NCI-H526 treated with DMSO at 0.1 percent for 48 hours (cell line): ENCODE measurements around the gene SCARB1.
A peak's percentile ranks its signal among the peaks of the same experiment; 100 is the strongest.
"Not testable (repeated sequence)": the region's sequence is repeated elsewhere in the genome, so short reads cannot be mapped to it uniquely, and the experiment has no call there.

Source experiments
- DNase-seq: peaks from one replicate; lab custom pipeline; 2025; lab: John Stamatoyannopoulos, UW

Gene SCARB1, protein sequence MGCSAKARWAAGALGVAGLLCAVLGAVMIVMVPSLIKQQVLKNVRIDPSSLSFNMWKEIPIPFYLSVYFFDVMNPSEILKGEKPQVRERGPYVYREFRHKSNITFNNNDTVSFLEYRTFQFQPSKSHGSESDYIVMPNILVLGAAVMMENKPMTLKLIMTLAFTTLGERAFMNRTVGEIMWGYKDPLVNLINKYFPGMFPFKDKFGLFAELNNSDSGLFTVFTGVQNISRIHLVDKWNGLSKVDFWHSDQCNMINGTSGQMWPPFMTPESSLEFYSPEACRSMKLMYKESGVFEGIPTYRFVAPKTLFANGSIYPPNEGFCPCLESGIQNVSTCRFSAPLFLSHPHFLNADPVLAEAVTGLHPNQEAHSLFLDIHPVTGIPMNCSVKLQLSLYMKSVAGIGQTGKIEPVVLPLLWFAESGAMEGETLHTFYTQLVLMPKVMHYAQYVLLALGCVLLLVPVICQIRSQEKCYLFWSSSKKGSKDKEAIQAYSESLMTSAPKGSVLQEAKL

GRCh38 chr12:124863416-124864325, at the start of gene SCARB1:
Gene SCARB1 (minus strand): TSS chr12:124863864. CDS start chr12:124863720, 144 bp downstream.
- peak; percentile 42 for DNase-seq

- not testable (repeated sequence) for DNase-seq
Measured at GRCh38 chr12:124912529-124913287, 49.0 kb upstream of the SCARB1 start.

- not testable (repeated sequence) for DNase-seq
Measured at GRCh38 chr12:124911521-124911920, 47.9 kb upstream of the SCARB1 start.

DNA sequence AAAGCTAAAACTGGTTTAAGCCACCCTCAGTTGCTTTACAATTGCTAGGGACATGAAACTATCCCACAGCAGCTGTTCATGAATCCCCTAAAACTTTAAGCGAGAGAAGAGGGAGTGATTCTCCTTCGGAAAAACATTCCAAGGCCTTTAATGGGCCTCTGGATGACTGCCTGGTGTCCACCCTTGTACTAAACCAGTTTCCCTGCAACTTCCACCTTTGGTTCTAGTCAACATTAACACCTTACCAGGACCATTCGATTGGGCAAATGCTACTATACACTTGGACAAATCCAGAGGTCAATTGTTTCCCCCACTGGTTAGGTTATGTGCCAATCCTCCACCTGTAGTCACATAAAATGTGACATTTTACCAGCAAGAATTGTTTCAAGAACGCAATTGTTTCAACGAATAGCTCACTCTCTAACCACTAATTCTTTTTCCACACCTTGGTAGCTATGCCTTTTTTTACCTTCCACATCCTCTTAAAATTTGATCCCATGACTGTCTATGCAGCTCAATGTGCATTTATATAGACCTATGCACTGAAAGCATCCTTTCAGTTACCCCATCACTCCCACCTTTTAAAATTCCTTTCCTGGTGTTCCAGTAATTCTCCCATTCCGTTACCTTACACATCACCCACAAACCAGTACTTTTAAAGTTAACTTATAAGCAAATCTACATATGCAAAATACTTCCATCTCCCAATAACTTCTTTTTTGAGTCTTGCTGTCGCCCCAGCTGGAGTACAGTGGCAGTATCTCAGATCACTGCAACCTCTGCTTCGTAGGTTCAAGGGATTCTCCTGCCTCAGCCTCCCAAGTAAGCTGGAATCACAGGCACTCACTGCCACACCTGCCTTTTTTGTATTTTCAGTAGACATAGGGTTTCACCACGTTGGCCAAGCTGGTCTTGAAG, 47.2 kb upstream of the SCARB1 start:
- DNase-seq: no peak

- DNase-seq: no peak
Measured at GRCh38 chr12:124909831-124910560, 46.3 kb upstream of the SCARB1 start.

GRCh38 chr12:124906606-124907261, 43.1 kb upstream of the SCARB1 start:
- DNase-seq: no peak

GRCh38 chr12:124904306-124905098, 40.8 kb upstream of the SCARB1 start:
- DNase-seq: no peak

- DNase-seq: no peak
Measured at GRCh38 chr12:124902916-124903315, 39.3 kb upstream of the SCARB1 start.

DNA sequence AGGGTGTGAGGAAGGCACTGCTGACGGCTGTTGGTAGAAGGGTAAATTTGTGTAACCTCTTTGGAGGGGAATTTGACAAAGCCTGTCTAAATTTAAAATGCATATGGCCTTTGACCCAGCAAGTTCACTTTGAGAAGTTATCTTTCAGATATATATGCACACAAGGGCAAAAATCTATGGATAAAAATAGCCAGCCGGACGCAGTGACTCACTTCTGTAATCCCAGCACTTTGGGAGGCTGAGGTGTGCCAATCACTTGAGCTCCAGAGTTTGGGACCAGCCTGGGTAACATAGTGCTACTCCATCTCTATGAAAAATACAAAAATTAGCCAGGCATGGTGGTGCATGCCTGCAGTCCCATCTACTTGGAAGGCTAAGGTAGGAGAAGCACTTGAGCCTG, 37.3 kb upstream of the SCARB1 start:
- no peak for DNase-seq

GRCh38 chr12:124900345-124900795, 36.7 kb upstream of the SCARB1 start:
- DNase-seq: not testable (repeated sequence)

- DNase-seq: no peak
Measured at GRCh38 chr12:124898923-124899294, 35.2 kb upstream of the SCARB1 start.

DNA sequence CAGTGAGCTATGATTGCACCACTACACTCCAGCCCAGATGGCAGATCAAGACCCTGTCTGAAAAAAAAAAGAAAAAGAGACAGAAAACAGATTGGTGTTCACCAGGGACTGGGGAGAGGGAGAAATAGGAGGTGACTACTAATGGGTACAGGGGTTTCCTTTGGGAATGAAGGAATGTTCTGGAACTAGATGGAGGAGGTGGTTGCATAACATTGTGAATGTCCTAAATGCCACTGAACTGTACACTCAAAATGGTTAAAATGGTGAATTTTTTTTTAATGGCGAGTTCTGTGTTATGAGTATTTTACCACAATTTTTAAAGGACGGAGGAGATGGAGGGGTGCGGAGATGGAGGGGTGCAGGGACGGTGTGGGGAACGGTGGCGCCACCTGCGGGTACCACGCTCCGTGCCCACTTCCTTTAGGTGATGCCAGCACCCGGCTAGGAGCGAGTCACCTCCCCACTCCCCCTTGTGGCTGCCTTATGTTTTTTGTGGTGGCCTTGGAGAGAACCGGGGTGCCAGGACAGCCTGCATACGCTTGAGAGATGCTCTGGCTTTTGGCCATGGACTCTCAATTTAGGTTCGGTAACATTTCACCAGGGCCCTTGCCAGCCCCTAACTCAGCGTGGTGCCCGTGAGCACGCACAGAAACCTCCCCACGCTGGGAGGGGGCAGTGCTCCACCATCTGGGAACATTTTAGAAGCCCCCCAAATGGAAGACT, 34.7 kb upstream of the SCARB1 start:
- DNase-seq: no peak

- no peak for DNase-seq
Measured at GRCh38 chr12:124896461-124896860, 32.8 kb upstream of the SCARB1 start.

DNA sequence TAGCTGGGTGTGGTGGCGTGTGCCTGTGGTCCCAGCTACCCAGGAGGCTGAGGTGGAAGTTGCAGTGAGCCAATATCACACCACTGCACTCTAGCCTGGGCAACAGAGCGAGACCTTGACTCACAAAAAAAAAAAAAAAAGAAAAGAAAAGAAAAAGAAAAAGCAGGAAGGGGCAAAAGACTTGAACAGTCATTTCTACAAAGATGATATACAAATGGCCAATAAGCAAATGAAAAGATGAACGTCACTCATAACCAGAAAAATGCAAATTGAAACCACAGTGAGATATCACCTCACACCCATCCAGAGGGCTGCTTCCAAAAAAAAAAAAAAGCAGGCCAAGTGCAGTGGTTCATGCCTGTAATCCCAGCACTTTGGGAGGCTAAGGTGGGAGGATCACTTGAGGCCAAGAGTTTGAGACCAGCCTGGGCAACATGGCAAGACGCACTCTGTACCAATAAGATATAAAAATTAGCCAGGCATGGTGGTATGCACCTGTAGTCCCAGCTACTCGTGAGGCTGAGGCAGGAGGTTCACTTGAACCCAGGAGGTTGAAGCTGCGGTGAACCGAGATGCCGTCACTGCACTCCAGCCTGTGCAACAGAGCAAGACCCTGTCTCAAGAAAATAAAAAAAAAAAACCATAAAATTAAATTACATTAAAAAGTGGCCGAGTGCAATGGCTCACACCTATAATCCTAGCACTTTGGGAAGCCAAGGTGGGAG, 30.3 kb upstream of the SCARB1 start:
- DNase-seq: no peak

- no peak for DNase-seq
Measured at GRCh38 chr12:124888260-124888659, 24.6 kb upstream of the SCARB1 start.

GRCh38 chr12:124887766-124888165, 24.1 kb upstream of the SCARB1 start:
- DNase-seq: not testable (repeated sequence)
